Adrenal gland (tissue), 5 donors: Measurements from ENCODE around the gene KIF4A.

ENCODE experiments used
- POLR2A ChIP-seq, 2 donors: fragments of 450-650 bp; IDR thresholded peaks; one replicate each; pipeline ENCODE4 v1.6.1; 2017; ENCODE audit warnings: antibody characterized with exemption in 2 of 2, mild to moderate bottlenecking in 2 of 2, moderate library complexity in 1 of 2
- TF ChIP-seq, protein P1 (sequence below), 6 experiments: fragments of 450-650 bp in 4 of 6; fragments of 200-600 bp in 2 of 6; sonication (generic) in 1 of 6; IDR thresholded peaks; 1 replicate in 5 of 6; 2 replicates in 1 of 6; pipeline versions ENCODE4 v1.5.1 to v1.8.0; 2016 to 2021; ENCODE audit warnings: antibody characterized with exemption in 6 of 6, mild to moderate bottlenecking in 2 of 6, moderate library complexity in 1 of 6
- donor health status: DM: no; HTN: no; CAD: no.

GRCh38 chrX:70313503-70313902, 23.6 kb downstream of the KIF4A start:
- TF ChIP-seq, protein P1, sequence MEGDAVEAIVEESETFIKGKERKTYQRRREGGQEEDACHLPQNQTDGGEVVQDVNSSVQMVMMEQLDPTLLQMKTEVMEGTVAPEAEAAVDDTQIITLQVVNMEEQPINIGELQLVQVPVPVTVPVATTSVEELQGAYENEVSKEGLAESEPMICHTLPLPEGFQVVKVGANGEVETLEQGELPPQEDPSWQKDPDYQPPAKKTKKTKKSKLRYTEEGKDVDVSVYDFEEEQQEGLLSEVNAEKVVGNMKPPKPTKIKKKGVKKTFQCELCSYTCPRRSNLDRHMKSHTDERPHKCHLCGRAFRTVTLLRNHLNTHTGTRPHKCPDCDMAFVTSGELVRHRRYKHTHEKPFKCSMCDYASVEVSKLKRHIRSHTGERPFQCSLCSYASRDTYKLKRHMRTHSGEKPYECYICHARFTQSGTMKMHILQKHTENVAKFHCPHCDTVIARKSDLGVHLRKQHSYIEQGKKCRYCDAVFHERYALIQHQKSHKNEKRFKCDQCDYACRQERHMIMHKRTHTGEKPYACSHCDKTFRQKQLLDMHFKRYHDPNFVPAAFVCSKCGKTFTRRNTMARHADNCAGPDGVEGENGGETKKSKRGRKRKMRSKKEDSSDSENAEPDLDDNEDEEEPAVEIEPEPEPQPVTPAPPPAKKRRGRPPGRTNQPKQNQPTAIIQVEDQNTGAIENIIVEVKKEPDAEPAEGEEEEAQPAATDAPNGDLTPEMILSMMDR (IDR thresholded peaks at IDR 0.05), result no peak
- TF ChIP-seq POLR2A (IDR thresholded peaks at IDR 0.05), result no peak
